HG02981 (cell line): ENCODE results near the gene ZNF346.
"Not testable (repeated sequence)": the region's sequence is repeated elsewhere in the genome, so short reads cannot be mapped to it uniquely, and the experiment has no call there.

Experiments
- ATAC-seq: cut with Tn5 transposase; IDR thresholded peaks from one replicate; pipeline ENCODE4 v1.9.1; 2021; ENCODE audit warnings: mild to moderate bottlenecking, moderate library complexity; ENCODE audit not compliant: unreplicated experiment

Gene ZNF346

DNA sequence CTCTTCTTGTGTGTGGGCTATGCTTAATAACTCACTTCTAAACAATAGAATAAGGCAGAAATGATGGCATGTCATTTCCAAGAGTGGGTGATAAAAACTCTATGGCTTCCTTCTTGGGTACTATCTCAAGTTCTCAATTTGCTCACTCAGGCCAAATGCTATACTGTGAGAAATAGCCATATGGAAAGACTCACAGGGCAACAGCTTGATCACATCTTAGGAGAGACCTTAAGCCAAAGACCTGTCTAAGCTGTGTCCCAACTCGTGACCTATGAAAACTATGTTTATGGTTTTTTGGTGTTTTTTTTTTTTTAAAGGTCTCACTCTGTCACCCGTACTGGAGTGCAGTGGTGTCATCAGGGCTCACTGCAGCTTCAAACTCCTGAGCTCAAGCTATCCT is 13.8 kb upstream of the ZNF346 start:
- no peak for ATAC-seq

- ATAC-seq = no peak
Observed at GRCh38 chr5:177010153-177010552, 12.3 kb upstream of the ZNF346 start.

GRCh38 chr5:177015156-177015555 is 7.3 kb upstream of the ZNF346 start:
- ATAC-seq = no peak

DNA sequence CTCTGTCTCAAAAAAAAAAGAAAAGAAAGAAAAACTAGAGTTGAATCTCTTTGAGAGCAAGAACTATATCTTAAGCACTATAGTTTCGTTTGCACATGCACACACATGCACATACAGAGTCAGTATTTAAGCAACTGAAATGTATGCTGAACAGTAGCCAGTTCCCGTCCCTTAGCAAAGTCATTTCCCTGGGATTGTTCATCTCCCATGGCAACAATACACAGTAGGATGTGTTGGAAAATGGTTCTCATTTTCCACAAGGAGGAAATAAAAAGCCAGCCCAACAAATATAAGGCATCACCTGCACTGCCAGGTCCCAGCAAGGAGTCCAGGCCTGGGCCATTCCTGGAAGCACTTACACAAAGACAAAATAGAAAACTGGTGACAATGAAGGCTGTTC is 4.2 kb upstream of the ZNF346 start:
- no peak for ATAC-seq

DNA sequence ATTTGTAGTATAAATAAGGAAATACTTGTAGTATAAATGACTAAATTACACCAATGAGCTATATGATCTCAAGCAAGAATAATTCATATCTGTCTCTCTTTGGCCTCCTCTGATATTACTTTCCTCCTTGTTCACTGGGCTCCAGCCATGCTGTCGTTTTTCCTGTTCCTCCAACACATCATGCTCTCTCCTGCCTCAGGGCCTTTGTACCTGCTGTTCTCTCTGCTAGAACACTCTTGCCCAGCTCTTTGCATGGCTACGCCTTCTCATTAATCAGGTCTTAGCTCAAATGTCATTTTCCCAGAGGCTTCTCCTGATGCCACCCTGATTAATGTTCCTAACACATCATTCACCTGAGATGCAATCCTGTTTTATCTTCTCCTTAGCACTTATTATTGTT is 2.5 kb upstream of the ZNF346 start:
- ATAC-seq = no peak

DNA sequence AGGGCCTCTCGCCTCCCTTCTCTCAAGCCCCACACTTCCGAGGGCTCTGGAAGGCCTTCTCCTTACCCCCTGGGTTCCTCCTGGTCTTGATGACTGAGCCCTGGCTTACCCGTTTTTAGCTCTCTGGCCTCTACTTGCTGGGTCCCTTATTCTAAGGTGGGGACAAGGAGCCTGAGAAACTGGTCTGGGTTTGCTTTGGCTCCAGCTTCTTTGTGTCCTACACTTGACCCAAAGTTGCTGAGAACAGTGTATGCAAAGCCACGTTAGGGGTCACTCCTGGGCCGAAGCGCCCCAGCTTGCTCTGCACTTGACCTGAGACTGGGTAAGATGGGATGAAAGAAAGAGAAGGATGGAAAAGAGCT is 788 bp downstream of the ZNF346 start:
- ATAC-seq = no peak

GRCh38 chr5:177024559-177024958 is 2.1 kb downstream of the ZNF346 start:
- no peak for ATAC-seq

- ATAC-seq = no peak
Observed at GRCh38 chr5:177025101-177025601, 2.7 kb downstream of the ZNF346 start.

DNA sequence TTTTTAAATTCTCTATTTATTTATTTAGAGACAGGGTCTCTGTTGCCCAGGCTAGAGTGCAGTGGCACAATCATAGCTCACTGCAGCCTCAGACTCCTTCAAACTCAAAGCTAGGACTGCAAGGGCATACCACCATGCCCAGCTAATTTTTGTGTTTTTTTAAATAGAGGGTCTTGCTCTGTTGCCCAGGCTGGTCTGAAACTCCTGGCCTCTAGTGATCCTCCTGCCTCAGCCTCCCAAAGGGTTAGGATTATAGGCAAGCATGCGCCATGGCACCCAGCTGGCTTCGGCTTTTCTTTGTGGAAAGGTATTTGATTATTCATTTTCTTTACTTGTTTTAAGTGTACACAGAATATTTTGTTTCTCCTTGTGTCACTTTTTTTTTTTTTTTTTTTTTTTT is 5.2 kb downstream of the ZNF346 start:
- ATAC-seq = no peak

DNA sequence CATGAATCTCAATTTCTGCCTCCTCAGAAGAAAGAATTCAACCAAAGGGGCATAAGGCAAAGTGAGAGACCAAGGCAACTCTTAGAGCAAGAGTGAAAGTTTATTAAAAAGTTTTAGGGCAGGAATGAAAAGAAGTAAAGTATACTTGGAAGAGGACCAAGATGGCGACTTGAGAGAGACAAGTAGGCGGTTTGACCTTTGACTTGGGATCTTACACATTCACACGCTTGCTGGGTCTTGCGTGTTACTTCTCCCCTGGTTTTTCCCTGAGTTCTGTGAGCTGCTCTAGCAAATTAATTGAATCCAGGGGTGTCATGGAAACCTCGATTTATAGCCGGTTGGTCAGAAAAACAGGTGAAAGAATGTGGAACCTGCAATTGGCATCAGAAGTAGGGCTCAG is 7.0 kb downstream of the ZNF346 start:
- no peak for ATAC-seq

GRCh38 chr5:177035976-177036375 is 13.5 kb downstream of the ZNF346 start:
- no peak for ATAC-seq

DNA sequence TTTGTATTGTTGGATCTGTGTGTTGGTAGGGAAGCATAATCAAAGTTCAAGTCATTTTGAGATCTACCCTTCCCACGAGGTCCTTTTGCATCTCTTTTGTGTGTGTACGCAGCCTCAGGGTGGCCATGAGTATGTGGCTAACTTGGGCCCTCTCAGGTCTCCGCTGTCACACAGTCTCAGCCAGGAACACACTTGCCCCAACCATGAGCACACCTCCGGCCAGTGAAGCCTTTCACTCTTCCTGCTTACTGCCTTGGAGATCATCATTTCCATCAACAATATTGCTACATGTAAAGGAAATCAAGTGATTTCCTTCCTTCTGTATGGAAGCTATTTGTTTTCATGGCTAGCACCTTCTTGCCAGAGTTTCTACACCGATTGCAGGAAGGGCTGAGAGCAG is 13.9 kb downstream of the ZNF346 start:
- no peak for ATAC-seq

DNA sequence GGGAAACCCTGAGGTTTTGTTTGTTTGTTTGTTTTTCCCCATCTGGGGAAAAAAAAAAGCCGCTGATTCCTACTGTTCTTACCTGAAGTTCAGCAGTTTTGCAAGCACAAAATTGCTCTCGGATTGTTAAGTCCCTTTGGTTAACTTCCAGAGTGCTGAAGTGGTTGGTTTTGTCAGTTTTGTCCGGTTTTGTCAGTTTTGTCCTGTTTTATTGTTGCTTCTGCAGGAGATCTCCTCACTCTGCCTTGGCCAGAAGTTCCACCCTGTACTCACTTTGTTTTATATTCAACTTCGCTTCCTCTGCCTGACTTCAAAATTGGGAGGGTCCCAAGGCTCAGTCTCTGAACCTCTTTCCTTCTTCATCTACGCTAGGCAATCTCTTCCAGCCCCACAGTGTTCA is 14.4 kb downstream of the ZNF346 start:
- ATAC-seq = no peak

GRCh38 chr5:177040814-177041420 is 18.4 kb downstream of the ZNF346 start:
- ATAC-seq = no peak

DNA sequence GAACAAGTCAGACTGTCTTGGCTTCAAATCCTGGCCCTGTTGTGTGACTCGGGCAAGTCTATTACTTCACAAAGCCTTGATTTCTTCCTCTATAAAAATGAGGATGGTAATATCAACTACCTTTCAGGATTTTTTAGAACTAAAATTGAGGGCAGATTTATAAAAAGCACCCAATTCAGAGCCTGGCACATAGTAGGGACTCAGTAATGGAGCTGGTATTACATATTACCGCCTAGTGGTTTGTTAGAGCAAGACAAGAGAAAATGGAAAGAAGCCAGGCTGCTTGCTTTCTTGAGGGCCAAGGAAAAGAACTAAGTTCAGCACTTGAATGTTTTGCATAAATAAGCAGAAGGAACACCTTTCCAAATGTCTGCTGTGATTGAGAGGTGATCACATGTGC is 19.4 kb downstream of the ZNF346 start:
- no peak for ATAC-seq

GRCh38 chr5:177043114-177043513 is 20.6 kb downstream of the ZNF346 start:
- no peak for ATAC-seq

GRCh38 chr5:177043958-177044357 is 21.5 kb downstream of the ZNF346 start:
- no peak for ATAC-seq

DNA sequence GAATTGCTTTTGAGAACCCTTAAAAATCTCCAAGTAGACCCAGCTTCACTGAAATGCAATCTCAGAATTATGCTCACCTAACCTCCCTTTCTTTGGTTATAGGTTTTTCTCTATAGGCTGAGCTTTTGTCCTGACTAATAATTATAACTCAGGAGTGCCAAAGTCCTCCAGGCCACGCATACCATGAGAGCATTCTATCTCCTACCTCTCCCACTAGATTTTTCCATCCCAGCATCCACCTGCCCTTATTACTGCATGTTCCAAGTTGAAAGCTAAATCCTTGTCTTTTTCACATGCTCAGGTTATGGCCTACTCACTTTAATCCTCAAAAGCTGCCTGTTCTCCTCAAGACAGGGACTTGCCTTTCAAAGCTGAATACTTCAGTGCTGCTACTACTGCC is 22.1 kb downstream of the ZNF346 start:
- ATAC-seq = no peak

GRCh38 chr5:177045631-177046030 is 23.1 kb downstream of the ZNF346 start:
- no peak for ATAC-seq

GRCh38 chr5:177048531-177048930 is 26.0 kb downstream of the ZNF346 start:
- not testable (repeated sequence) for ATAC-seq

DNA sequence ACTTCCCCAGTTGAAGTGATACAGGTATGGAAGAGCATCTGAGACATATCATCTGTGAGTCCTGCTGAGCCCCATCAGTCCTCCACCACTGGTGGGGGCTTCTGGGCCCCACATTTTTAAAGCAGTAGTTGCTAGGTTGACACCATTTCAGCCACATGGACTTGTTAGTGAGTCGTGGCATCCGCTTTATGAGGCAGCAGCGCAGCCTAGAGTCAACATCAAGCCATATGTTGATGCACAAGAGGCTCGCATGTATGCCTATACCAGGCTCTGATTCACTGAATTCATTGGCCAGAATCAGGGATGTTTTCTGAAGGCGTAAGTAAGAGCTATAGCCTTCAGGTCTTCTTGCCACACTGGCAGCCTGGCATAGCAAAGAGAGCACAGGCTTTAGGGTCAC is 26.8 kb downstream of the ZNF346 start:
- ATAC-seq = no peak

DNA sequence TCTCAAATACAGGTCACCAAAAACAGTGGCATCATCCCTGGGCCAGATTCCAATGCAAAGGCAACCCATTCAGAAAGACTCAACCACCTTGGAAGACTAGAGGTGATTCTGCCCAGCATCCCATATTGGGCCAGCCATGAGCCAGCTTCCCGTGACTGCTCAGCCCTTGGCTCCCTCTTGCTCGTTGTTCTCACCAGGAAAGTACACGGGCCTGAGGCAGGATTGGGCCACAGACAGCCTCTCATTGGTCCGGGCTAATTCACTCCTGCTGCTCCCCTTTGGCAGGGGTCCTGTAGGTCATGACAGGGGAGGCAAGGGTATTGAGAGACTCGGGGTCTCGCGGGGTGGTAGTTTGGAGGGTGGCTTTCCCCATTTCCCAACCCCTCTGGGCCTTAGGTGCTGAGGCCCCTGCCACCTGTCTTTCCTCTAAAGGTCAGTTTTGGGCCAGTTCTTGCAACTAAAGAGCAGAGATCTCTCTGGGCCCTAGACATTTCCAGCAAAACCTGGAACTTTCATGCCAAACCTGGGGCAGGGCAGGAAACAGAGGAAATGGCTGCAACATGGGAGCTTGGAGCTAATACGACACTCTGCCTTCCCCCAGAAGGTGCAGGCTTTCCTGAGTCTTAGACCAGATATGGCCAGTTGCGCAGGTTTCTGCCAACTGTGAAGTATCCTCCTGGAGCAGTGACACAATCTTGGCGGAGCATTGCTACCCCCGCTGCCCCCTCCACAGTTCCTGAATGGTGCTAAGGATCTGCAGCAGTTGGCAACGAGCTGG is 42.2 kb downstream of the ZNF346 start:
- no peak for ATAC-seq

DNA sequence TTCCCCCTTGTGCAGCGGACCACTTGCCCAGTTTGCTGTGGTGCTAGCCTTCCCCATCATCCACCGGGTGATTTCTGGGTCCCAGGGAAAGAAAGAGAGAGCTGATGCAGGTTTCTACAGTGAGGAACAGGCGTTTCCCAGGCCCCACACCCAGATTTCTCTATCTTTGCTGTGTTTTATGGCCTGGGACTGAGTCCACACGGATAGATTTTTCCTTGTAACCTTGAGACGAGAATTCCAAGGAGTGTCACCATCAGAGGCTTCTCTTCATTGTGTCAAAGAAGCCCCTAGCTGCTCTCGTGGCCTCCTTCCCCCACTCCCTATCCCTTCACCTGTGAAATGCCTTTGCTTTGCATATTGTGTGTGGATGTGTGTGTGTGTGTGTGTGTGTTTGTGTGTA is 43.0 kb downstream of the ZNF346 start:
- ATAC-seq = no peak
